Natural killer cell treated with Interleukin-12 subunit alpha and Interleukin-12 subunit beta and Interleukin-15 and Interleukin-18, amount 100 ng/mL, for 72 hours (primary cell): ENCODE results near the gene LGMN. TPM values are rescaled to one million over a fixed set of nuclear protein-coding genes. Genes with fewer than 3 reads are reported as not detected.
"Not testable (repeated sequence)": the region's sequence is repeated elsewhere in the genome, so short reads cannot be mapped to it uniquely, and the experiment has no call there.

Source experiments
- ATAC-seq, 2 donors: fragments of 150-1000 bp; cut with Tn5 transposase in 1 of 2; sonication (Bioruptor Pico), chemical (Tn5 transposase) in 1 of 2; 2 replicates each; pipeline ENCODE4 v1.10.0; 2021
- DNase-seq: peaks from one replicate; pipeline ENCODE4 v3.0.0; 2022; ENCODE audit warnings: low spot score
- H3K27ac Mint-ChIP-seq, 2 donors: 1 replicate in 1 of 2; 2 replicates in 1 of 2; pipeline ENCODE4 v1.8.0; 2022; ENCODE audit warnings: mixed read lengths in 2 of 2, mild to moderate bottlenecking in 1 of 2, moderate library complexity in 1 of 2
- H3K27me3 Mint-ChIP-seq, 2 donors: 1 replicate in 1 of 2; 2 replicates in 1 of 2; pipeline ENCODE4 v1.8.0; 2022; ENCODE audit warnings: mixed read lengths in 2 of 2
- H3K36me3 Mint-ChIP-seq: one replicate; pipeline ENCODE4 v1.8.0; 2022; ENCODE audit warnings: mixed read lengths
- H3K4me1 Mint-ChIP-seq, 2 donors: 1 replicate in 1 of 2; 2 replicates in 1 of 2; pipeline ENCODE4 v1.8.0; 2022; ENCODE audit warnings: low read depth in 2 of 2, mixed read lengths in 2 of 2, mild to moderate bottlenecking in 1 of 2
- H3K4me3 Mint-ChIP-seq: one replicate; pipeline ENCODE4 v1.8.0; 2022; ENCODE audit warnings: mixed read lengths
- H3K9me3 Mint-ChIP-seq: 2 replicates; pipeline ENCODE4 v1.8.0; 2022; ENCODE audit warnings: mixed read lengths
- total RNA-seq, 2 donors: library from RNA; stranded (reverse); gene quantifications; one replicate each; pipeline ENCODE4 v1.2.3, GENCODE V29; 2022

LGMN gene
- total RNA-seq, 2 donors from 2014 or later: not detected

DNA sequence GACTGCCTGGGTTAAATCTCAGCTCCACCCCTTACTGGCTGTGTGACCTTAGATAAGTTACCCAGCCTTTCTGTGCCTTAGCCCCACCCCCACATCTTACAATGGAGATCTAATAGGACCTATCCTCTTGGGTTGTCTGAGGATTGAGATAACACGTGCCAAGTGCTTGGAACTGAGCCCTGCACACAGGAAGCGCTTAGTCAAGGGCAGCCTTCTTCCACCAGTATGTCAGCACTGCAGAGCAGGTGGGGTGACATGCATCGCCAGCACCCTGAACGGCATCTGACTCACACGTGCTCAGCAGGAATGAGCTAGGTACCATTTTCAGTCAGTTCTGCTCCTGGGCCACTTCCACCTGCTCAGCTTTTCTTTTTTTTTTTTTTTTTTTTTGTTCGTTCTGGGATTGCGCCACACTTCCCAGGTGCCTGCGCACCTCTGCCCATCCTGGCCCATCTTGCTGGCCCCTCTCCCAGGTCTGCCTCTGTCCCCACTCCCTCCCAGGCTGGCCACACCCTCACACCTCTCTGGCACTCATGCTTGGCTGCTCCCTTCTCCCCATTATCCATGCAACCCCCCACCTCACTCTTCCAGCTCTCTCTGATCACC, 19.6 kb downstream of the LGMN start:
- peaks cover 12% of the 10 kb centered on the region for H3K36me3 Mint-ChIP-seq
- no peak overlapping the region for H3K27ac Mint-ChIP-seq
- peaks cover 26 to 29% of the 10 kb centered on the region in 2 donors for H3K4me1 Mint-ChIP-seq
- no peak overlapping the region for H3K4me3 Mint-ChIP-seq
- H3K27me3 Mint-ChIP-seq: peaks cover 31 to 44% of the 10 kb centered on the region in 2 donors
- ATAC-seq (peak; percentile 50 to 67), DNase-seq (no peak)
- H3K9me3 Mint-ChIP-seq: peaks cover 3% of the 10 kb centered on the region

DNA sequence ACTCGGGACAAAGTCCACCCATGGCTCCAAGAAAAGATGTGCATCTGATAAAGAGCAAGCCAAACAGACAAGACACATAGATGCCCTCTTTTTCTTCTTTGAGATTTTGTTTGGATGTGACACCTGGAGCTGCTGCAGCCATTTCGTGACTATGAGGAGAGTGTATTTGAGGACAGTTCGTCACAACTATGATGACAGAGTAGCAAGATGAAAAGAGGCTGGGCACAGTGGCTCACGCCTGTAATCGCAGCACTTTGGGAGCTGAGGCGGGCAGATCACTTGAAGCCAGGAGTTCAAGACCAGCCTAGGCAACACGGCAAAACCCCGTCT, 21.5 kb downstream of the LGMN start:
- Mint-ChIP-seq H3K27me3 (peaks cover 26 to 39% of the 10 kb centered on the region in 2 donors), H3K4me3 (no peak overlapping the region), H3K9me3 (peaks cover 3% of the 10 kb centered on the region), H3K27ac (peak overlapping the region in 1 of 2 donors; percentile 17), H3K36me3 (peaks cover 10% of the 10 kb centered on the region), H3K4me1 (peaks cover 26 to 29% of the 10 kb centered on the region in 2 donors)
- ATAC-seq: no peak
- DNase-seq: no peak

DNA sequence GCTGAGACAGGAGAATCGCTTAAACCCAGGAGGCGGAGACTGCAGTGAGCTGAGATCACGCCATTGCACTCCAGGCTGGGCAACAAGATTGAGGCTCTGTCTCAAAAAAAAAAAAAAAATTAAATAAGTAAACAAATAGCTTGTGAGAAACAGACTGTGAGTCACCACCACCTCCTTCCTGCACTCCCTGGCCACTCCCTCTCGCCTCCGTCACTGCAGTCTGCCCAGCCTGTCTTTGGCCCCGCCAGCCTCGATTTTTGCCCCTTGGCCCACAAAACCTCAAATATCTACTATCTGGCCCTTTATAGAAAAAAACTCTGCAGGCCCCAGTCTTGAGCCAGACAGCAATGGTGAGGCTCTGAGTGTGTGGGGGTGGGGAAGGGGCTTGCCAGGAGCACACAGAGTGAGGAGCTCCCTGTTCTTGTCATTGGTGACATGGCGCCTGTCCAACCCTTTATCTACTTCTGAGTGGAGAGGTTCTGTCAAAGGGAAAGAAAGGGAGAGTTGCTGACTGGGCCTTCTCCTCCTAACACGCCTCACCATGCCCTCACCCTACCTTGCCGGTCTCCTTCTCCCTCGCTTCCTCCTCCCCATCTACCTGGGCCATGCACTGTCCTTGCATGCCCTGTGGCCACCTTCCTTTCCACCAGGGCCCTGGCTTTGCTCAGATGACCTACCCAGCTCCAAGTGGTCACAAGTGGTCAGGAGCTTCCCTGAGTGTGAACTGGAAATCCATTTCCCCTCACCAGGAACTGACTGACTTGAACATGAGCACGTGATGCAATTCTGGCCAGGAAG, 22.1 kb downstream of the LGMN start:
- H3K4me1 Mint-ChIP-seq: peaks cover 26 to 29% of the 10 kb centered on the region in 2 donors
- DNase-seq: peak; percentile 64
- peaks cover 23 to 33% of the 10 kb centered on the region in 2 donors for H3K27me3 Mint-ChIP-seq
- peak overlapping the region in 1 of 2 donors; percentile 17 for H3K27ac Mint-ChIP-seq
- no peak overlapping the region for H3K4me3 Mint-ChIP-seq
- peaks cover 5% of the 10 kb centered on the region for H3K36me3 Mint-ChIP-seq
- peaks cover 3% of the 10 kb centered on the region for H3K9me3 Mint-ChIP-seq
- peak; percentile 84 to 86 for ATAC-seq

DNA sequence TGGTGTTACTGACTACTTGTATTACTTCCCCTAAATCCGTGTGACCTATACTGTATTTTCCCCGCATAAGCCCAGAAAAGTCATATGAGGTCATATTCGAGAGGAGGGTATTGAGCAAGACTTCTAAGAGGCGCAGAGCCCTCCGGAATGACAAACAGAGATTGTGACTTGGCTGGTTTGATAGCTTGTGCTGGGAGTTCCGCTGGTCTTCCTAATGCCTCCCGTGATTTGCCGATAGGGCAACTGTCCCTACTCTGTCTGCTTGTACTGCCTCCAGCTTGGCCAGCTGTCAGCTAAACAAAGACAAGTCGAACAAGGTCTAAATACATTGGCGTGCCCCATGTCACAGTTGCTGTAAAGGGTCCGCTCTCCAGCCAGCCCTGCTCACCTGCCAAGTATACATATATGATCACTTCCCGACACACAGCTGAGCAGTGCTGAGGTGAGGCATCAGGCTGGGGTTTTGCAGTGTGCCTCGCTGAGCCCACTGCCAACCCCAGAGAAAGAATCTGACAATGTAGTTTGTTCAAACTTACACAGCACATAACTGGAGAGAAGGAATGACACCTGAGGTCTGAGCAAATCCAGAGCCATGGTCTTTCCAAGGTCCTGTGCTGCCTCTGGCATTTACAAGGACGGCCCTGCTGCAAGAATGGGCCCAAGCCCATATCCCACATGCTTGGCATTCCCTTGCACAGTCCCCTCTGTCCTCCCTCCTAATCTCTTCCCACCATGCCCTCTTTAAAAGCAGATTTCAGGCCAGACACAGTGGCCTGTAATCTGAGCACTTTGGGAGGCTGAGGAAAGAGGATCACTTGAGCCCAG, 23.7 kb downstream of the LGMN start:
- DNase-seq (no peak), ATAC-seq (no peak)
- peaks cover 17 to 26% of the 10 kb centered on the region in 2 donors for H3K27me3 Mint-ChIP-seq
- H3K27ac Mint-ChIP-seq: no peak overlapping the region
- peaks cover 3% of the 10 kb centered on the region for H3K9me3 Mint-ChIP-seq
- H3K36me3 Mint-ChIP-seq: peaks cover 5% of the 10 kb centered on the region
- no peak overlapping the region for H3K4me3 Mint-ChIP-seq
- H3K4me1 Mint-ChIP-seq: peaks cover 22 to 24% of the 10 kb centered on the region in 2 donors

DNA sequence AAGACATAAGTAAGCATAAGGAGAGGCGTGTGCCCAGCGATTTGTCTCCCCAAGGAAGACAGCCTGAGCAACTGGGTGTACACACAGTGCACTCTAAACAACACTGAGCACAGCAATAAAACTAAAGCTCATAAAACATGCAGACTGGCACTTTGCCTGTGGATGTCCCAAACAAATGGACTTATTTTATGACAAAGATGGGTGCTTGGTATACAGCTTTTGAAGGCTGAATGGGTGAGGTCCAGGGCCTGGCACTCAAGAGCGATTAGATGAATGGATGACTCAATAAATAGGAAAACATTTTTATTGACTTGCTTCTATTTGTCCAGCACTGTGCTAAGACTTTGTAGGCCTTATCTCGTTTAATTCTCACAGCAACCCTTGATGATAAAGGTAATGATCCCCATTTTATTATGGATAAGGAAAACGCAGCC, 28.5 kb downstream of the LGMN start:
- no peak for ATAC-seq
- H3K27me3 Mint-ChIP-seq: peaks cover 5% of the 10 kb centered on the region in 2 donors
- H3K4me3 Mint-ChIP-seq: no peak overlapping the region
- DNase-seq: no peak
- H3K27ac Mint-ChIP-seq: no peak overlapping the region
- H3K36me3 Mint-ChIP-seq: no peaks in the 10 kb centered on the region
- H3K4me1 Mint-ChIP-seq: peaks cover 10 to 11% of the 10 kb centered on the region in 2 donors
- H3K9me3 Mint-ChIP-seq: no peaks in the 10 kb centered on the region

DNA sequence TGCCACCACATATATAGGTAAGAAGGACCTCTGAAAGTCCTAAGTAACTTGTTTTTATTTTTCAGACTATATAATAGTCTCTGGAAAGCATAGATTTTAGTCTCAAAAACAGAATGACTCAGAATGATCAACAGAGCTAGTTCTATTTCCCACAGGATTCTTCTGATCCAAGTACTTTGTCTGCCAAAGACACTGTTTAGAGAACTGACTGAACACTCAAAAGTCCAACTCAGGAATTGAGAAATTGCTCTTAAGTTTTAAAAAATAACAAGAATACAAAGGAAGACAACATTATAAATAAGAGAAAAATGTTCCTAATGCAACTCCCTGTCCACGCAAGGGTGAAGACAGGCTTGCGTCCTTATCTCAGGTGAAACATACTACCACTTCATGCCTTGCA, 29.0 kb downstream of the LGMN start:
- DNase-seq (no peak), ATAC-seq (no peak)
- peaks cover 5% of the 10 kb centered on the region in 2 donors for H3K27me3 Mint-ChIP-seq
- no peaks in the 10 kb centered on the region for H3K36me3 Mint-ChIP-seq
- no peaks in the 10 kb centered on the region for H3K9me3 Mint-ChIP-seq
- H3K4me1 Mint-ChIP-seq: peaks cover 9 to 10% of the 10 kb centered on the region in 2 donors
- no peak overlapping the region for H3K27ac Mint-ChIP-seq
- no peak overlapping the region for H3K4me3 Mint-ChIP-seq

DNA sequence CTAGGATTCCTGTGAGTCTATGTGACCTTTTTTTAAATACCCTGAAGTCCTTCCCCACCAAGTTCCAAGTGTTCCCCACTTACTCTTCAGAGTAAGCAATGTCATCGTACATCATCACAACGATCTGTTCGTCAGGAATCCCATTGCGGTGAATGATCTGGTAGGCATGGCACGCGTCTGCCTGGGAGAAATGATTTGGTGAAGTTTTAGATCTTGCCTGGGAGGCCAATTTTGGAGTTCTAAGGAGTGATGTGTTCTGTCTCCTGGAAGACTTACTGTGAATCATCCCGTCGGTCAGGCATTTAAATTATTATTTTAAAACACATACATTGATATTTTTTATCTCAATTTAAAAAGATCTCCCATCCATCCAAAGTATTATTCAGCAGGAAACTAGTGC, 29.8 kb downstream of the LGMN start:
- Mint-ChIP-seq H3K27me3 (peaks cover 5% of the 10 kb centered on the region in 2 donors), H3K27ac (no peak overlapping the region), H3K9me3 (no peaks in the 10 kb centered on the region), H3K4me3 (no peak overlapping the region), H3K36me3 (no peaks in the 10 kb centered on the region), H3K4me1 (peaks cover 9 to 10% of the 10 kb centered on the region in 2 donors)
- ATAC-seq: no peak
- no peak for DNase-seq

DNA sequence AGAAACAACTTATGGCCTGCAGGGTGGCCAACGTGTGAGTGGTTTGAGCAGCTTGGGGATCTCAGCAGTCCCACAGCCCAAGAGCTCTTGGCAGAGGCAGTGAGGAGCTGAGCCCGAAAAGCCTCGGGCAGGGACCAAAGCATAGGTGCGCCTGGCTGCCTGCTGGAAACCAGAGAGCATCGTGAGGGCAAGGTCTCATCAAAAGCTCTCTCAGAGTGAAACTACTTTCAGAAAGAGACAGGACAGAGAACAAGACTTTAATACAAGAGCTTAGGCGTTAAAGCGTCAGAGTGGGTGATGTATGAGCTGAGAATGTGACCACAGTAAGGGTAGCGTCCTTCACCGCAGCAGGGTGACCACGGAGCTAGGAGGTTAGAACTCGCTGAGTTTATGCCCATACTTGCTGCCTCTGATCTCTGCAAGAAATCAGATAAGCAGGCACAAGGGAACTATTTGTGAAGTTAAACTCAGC, 30.8 kb downstream of the LGMN start:
- ATAC-seq (peak; percentile 87 to 95), DNase-seq (peak; percentile 64)
- Mint-ChIP-seq H3K4me1 (peaks cover 9 to 10% of the 10 kb centered on the region in 2 donors), H3K27me3 (peaks cover 3% of the 10 kb centered on the region in 2 donors), H3K36me3 (no peaks in the 10 kb centered on the region), H3K27ac (peak overlapping the region; percentile 9 to 16), H3K9me3 (no peaks in the 10 kb centered on the region), H3K4me3 (peak overlapping the region; percentile 30)

DNA sequence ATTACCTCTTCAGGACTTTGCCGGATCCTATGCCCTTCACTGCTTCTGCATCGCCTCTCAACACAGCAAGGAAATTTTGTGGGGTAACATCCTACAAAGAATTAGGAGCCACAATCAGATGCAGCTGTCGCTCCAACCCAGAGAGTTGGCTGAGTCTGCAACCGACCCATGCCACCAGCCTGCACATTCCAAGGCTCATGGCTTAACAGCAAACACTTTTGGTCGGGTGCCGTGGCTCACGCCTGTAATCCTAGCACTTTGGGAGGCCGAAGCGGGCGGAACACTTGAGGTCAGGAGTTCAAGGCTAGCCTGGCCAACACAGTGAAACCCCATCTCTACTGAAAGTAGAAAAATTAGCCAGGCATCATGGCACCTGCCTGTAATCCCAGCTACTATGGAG, 32.3 kb downstream of the LGMN start:
- Mint-ChIP-seq H3K4me1 (peaks cover 9 to 10% of the 10 kb centered on the region in 2 donors), H3K27me3 (no peaks in the 10 kb centered on the region), H3K36me3 (no peaks in the 10 kb centered on the region), H3K4me3 (no peak overlapping the region), H3K27ac (no peak overlapping the region), H3K9me3 (no peaks in the 10 kb centered on the region)
- DNase-seq (no peak), ATAC-seq (no peak)

DNA sequence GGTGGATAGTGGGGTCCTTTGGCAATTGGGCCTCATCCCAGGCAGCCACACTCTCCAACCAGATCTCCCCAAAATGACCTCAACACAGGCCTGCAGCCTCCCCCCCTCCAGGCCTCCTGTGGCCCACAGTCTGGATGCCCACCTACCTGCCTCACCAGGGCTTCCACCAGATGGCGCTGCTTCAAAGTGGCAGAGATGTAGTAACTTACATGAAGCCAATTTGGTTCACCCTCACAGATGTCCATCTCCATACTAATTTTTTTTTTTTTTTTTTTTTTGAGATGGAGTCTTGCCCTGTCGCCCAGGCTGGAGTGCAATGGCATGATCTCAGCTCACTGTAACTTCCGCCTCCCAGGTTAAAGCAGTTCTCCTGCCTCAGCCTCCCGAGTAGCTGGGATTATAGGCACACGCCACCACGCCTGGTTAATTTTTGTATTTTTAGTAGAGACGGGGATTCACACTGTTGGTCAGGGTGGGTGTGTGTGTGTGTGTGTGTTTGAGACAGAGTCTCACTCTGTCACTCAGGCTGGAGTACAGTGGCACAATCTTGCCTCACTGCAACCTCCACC, 33.6 kb downstream of the LGMN start:
- H3K4me1 Mint-ChIP-seq, H3K36me3 Mint-ChIP-seq, H3K4me3 Mint-ChIP-seq, H3K27ac Mint-ChIP-seq, H3K27me3 Mint-ChIP-seq, H3K9me3 Mint-ChIP-seq: not testable (repeated sequence)
- ATAC-seq: peak; percentile 72 to 75
- DNase-seq: peak; percentile 79

DNA sequence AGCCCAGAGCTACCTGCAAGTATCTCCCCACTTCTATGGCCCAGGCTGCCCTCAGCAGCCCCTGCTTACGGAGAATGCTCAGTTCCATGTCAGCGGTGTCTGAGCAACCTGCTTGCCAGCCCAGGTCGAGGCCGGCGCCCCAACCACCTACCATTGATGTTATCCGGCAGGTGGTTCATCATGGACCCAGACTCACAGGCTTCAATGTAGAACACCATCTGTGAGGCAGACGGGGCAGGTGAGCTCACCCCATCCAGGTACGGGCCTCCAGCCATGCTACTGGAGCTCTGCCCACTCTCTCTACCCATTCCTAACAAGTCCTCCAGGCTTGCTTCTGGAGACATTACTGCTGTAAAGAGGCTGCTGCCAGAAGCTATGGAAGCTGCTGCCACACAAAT, 35.8 kb downstream of the LGMN start:
- Mint-ChIP-seq H3K9me3 (no peaks in the 10 kb centered on the region), H3K27ac (no peak overlapping the region), H3K36me3 (no peaks in the 10 kb centered on the region), H3K4me1 (peaks cover 5 to 6% of the 10 kb centered on the region in 2 donors), H3K27me3 (peaks cover 0 to 2% of the 10 kb centered on the region in 2 donors), H3K4me3 (no peak overlapping the region)
- DNase-seq (no peak), ATAC-seq (no peak)

DNA sequence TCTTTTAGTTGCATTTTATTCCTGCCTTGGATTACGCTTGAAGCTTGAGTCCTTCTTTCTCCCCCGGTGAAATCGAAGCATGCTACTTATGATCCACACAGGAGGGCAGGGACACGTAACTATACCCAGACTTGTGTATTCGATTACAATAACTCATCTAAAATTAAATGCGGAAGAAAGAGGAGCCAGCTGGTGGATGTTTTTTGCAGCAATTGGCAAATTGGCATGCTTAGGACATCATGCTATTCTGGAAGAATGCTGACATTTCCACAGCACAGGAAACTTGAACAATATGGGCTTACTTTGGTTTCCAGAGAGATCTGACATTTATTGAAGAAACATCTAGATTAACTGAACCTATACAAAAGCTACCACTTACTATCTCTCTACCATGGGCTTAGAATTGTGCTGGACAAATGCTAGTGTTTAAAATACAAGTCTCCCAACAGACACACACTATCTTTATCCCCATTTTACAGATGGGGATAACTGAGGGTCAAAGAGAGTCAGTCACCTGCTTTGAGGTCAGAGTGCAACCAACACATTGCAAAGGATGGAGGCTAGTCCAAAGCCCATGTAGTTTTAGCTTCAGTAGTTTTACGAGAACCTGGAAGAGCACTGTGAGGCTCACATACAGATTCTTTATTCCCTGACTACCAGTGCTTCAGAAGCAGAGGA, 36.3 kb downstream of the LGMN start:
- Mint-ChIP-seq H3K27ac (no peak overlapping the region), H3K4me3 (no peak overlapping the region), H3K4me1 (peaks cover 0 to 1% of the 10 kb centered on the region in 2 donors), H3K27me3 (peaks cover 0 to 4% of the 10 kb centered on the region in 2 donors), H3K9me3 (no peaks in the 10 kb centered on the region), H3K36me3 (no peaks in the 10 kb centered on the region)
- ATAC-seq (no peak), DNase-seq (no peak)

DNA sequence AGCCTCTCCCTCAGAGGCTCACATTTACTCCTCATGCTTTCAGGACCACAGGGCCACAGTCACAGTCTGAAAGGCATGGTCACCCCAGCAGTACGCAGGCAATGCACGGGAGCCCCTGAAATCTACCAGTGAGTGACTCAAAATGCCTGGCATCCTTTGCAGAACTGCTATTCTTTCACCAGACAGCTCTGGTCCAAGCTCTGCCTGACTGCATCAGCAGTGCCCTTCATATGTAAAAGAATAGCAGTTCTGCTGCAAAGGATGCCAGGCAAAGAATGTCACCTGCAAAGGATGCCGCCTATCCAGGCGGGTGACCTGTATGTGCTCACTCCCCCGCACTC, 38.5 kb downstream of the LGMN start:
- no peaks in the 10 kb centered on the region for H3K9me3 Mint-ChIP-seq
- no peaks in the 10 kb centered on the region for H3K36me3 Mint-ChIP-seq
- peaks cover under 1 to 1% of the 10 kb centered on the region in 2 donors for H3K4me1 Mint-ChIP-seq
- DNase-seq (no peak), ATAC-seq (no peak)
- no peak overlapping the region for H3K4me3 Mint-ChIP-seq
- peaks cover 0 to 8% of the 10 kb centered on the region in 2 donors for H3K27me3 Mint-ChIP-seq
- no peak overlapping the region for H3K27ac Mint-ChIP-seq
